ENCODE measurements around the gene ENOPH1. TPM values are rescaled to one million over a fixed set of nuclear protein-coding genes. Genes with fewer than 3 reads are reported as not detected.
"Not testable (repeated sequence)": the region's sequence is repeated elsewhere in the genome, so short reads cannot be mapped to it uniquely, and the experiment has no call there.

Gene ENOPH1
- total RNA-seq, 2 donors from 2014 or later = 47.1 to 57.3 TPM

DNA sequence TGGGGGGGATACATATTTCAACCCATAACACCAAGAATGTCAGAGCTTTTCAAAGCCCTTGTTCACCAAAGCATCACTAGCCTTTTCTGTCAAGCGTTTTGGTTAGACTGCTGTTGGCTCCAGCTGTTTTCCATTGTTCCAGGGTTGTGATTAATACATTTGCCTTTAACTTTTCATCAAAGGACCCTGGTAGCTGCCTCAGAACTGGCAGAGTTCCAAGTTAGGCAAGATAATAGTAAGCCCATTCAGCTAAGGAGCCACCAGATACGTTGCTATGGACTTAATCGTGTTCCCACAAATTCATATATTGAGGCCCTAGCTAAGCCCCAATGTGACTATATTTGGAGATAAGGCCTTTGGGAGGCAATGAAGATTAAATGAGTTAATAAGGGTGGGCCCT lies 37.1 kb downstream of the ENOPH1 start:
- Histone ChIP-seq H3K4me1 (ENCODE audit: control insufficient read depth, insufficient read depth, low read length) (peaks cover 8% of the 10 kb centered on the region), H3K27ac (ENCODE audit: low read depth, low read length) (no peak overlapping the region), H3K9me3 (ENCODE audit: control insufficient read depth, low read length) (peaks cover 14% of the 10 kb centered on the region), H3K9ac (ENCODE audit: extremely low read depth, low read length, poor library complexity, severe bottlenecking) (no peak overlapping the region), H3K27me3 (ENCODE audit: control insufficient read depth, insufficient read depth, low read length, poor library complexity, severe bottlenecking) (no peaks in the 10 kb centered on the region), H3K36me3 (ENCODE audit: control insufficient read depth, insufficient read depth, low read length) (peaks cover 33% of the 10 kb centered on the region), H3K4me3 (ENCODE audit: low read length) (no peak overlapping the region)
- Mint-ChIP-seq H3K27ac (no peak overlapping the region), H3K4me1 (peaks cover 13% of the 10 kb centered on the region), H3K4me3 (no peak overlapping the region), H3K9me3 (peaks cover 10% of the 10 kb centered on the region), H3K36me3 (ENCODE audit: low read depth) (peaks cover 24% of the 10 kb centered on the region), H3K27me3 (ENCODE audit: insufficient read depth) (no peaks in the 10 kb centered on the region)
- DNase-seq = no peak
- TF ChIP-seq, protein P1, sequence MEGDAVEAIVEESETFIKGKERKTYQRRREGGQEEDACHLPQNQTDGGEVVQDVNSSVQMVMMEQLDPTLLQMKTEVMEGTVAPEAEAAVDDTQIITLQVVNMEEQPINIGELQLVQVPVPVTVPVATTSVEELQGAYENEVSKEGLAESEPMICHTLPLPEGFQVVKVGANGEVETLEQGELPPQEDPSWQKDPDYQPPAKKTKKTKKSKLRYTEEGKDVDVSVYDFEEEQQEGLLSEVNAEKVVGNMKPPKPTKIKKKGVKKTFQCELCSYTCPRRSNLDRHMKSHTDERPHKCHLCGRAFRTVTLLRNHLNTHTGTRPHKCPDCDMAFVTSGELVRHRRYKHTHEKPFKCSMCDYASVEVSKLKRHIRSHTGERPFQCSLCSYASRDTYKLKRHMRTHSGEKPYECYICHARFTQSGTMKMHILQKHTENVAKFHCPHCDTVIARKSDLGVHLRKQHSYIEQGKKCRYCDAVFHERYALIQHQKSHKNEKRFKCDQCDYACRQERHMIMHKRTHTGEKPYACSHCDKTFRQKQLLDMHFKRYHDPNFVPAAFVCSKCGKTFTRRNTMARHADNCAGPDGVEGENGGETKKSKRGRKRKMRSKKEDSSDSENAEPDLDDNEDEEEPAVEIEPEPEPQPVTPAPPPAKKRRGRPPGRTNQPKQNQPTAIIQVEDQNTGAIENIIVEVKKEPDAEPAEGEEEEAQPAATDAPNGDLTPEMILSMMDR (conservative IDR thresholded peaks at IDR 0.05) = no peak
- WGBS, 2 experiments (ENCODE audit: insufficient coverage in 1 of 2, insufficient read length in 1 of 2) = 60 to 61% methylated on average over 3 of the region's 3 CpGs

DNA sequence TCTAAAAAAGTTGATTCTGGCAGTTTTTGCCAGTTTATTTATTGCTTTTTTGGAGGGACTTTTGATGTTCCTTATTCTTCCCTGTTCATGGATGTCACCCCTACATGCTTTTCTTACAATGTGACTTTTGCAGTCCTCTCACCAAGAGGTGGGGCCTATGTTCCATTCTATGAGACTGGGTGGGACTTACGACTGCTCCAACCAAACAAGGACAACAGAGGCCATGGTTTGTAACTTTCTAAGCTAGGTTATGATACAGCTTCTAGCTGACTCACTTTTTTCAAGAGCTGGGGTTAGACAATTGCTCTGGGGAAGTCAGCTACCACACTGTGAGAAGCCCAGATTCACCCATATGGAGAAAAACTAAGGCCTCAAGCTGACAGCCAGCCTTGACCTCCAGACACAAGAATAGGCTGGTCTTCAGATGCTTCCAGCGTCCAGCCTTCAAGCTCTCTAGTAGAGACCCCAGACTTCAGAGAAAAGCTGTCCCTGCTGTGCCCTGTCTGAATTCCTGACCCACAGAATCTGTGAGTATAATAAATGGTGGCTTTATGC lies 39.5 kb downstream of the ENOPH1 start:
- Mint-ChIP-seq H3K36me3 (ENCODE audit: low read depth) (peaks cover 16% of the 10 kb centered on the region), H3K27me3 (ENCODE audit: insufficient read depth) (no peaks in the 10 kb centered on the region), H3K9me3 (peaks cover 10% of the 10 kb centered on the region), H3K27ac (no peak overlapping the region), H3K4me3 (no peak overlapping the region), H3K4me1 (peaks cover 26% of the 10 kb centered on the region)
- TF ChIP-seq, protein P1 (conservative IDR thresholded peaks at IDR 0.05) = no peak
- no peak overlapping the region for H3K9ac ChIP-seq (ENCODE audit: extremely low read depth, low read length, poor library complexity, severe bottlenecking)
- no peaks in the 10 kb centered on the region for H3K27me3 ChIP-seq (ENCODE audit: control insufficient read depth, insufficient read depth, low read length, poor library complexity, severe bottlenecking)
- no peak overlapping the region for H3K4me3 ChIP-seq (ENCODE audit: low read length)
- peaks cover 14% of the 10 kb centered on the region for H3K9me3 ChIP-seq (ENCODE audit: control insufficient read depth, low read length)
- peaks cover 8% of the 10 kb centered on the region for H3K4me1 ChIP-seq (ENCODE audit: control insufficient read depth, insufficient read depth, low read length)
- peak; percentile 44 for DNase-seq
- 70 to 86% methylated on average over 1 to 2 of the region's 2 CpGs for WGBS, 2 experiments (ENCODE audit: insufficient coverage in 1 of 2, insufficient read length in 1 of 2)
- peak overlapping the region; percentile 59 for H3K27ac ChIP-seq (ENCODE audit: low read depth, low read length)
- H3K36me3 ChIP-seq (ENCODE audit: control insufficient read depth, insufficient read depth, low read length) = peaks cover 22% of the 10 kb centered on the region

DNA sequence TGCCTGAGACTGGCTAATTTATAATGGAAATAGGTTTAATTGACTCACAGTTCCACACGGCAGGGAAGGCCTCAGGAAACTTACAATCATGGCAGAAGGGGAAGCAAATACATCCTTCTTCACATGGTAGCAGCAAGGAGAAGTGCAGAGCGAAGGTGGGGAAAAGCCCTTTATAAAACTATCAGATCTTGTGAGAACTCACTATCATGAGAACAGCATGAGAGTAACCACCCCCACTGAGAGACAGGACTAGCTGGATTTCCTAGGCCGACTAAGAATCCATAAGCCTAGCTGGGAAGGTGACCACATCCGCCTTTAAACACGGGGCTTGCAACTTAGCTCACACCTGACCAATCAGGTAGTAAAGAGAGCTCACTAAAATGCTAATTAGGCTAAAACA lies 42.7 kb downstream of the ENOPH1 start:
- not testable (repeated sequence) for H3K4me1 ChIP-seq (ENCODE audit: control insufficient read depth, insufficient read depth, low read length); H3K27me3 ChIP-seq (ENCODE audit: control insufficient read depth, insufficient read depth, low read length, poor library complexity, severe bottlenecking); H3K27ac Mint-ChIP-seq; H3K27ac ChIP-seq (ENCODE audit: low read depth, low read length); H3K36me3 Mint-ChIP-seq (ENCODE audit: low read depth); H3K27me3 Mint-ChIP-seq (ENCODE audit: insufficient read depth); H3K4me3 ChIP-seq (ENCODE audit: low read length); H3K9me3 ChIP-seq (ENCODE audit: control insufficient read depth, low read length); H3K4me3 Mint-ChIP-seq; H3K9me3 Mint-ChIP-seq; H3K9ac ChIP-seq (ENCODE audit: extremely low read depth, low read length, poor library complexity, severe bottlenecking)
- H3K36me3 ChIP-seq (ENCODE audit: control insufficient read depth, insufficient read depth, low read length) = peaks cover 11% of the 10 kb centered on the region
- peaks cover 39% of the 10 kb centered on the region for H3K4me1 Mint-ChIP-seq
- WGBS, 2 experiments (ENCODE audit: insufficient coverage in 1 of 2, insufficient read length in 1 of 2) = 0 to 46% methylated on average over 1 to 5 of the region's 5 CpGs
- peak; percentile 57 for DNase-seq

Data from endodermal cell (in vitro differentiated cells).